GM19455 (cell line): ENCODE results near the gene KHK.

ENCODE experiments used
- ATAC-seq: cut with Tn5 transposase; IDR thresholded peaks from one replicate; pipeline ENCODE4 v1.9.1; 2021; ENCODE audit not compliant: unreplicated experiment

The KHK gene

DNA sequence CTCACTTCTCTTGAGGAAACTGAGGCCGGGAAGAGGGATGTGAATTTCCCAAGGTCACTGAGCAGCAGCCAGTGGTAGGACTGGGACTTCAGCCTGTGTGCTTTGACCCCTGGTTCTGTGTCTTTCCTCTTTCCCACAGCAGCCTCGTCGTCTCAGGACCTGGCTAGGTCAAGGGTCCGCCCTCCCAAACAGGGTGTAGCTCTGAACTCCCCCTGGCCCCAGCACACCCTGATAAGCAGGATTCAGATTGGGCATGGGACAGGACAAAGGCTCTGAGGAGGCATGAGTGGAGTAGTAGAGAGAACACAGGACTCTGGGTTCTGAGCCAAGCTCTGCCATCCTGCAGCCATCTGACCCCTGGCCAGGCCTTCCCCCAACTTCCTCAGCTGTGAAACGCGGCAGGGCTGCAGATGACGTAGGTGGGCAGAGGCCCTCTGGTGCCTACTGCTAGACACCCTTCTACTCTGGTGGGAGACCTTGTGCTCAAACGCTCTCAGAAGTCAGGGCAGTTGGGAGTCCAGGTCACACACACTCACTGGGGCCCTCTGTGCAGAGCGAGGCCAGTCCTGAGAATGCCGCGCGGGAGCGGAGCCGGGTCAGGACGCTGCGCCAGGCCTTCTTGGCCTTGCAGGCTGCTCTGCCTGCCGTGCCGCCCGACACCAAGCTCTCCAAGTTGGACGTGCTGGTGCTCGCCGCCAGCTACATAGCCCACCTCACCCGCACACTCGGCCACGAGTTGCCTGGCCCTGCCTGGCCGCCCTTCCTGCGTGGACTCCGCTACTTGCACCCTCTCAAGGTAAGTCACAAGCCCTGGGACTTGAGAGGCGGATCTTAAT lies 63.2 kb downstream of the KHK start:
- no peak for ATAC-seq
